ENCODE measurements around the gene ZNF563. TPM values are rescaled to one million over a fixed set of nuclear protein-coding genes. Genes with fewer than 3 reads are reported as not detected.

The ZNF563 gene
- total RNA-seq, 1 donor from 2014 or later: 2.6 TPM

GRCh38 chr19:12350185-12350889 is 16.9 kb upstream of the ZNF563 start:
- peaks cover 37% of the 10 kb centered on the region for H3K9me3 Mint-ChIP-seq

GRCh38 chr19:12346896-12347295 is 13.5 kb upstream of the ZNF563 start:
- H3K4me1 Mint-ChIP-seq (ENCODE audit: unreplicated experiment): no peaks in the 10 kb centered on the region
- DNase-seq (ENCODE audit: extremely low spot score, unreplicated experiment): no peak
- no peak overlapping the region for H3K27ac Mint-ChIP-seq
- H3K27me3 Mint-ChIP-seq: no peaks in the 10 kb centered on the region
- H3K4me3 Mint-ChIP-seq: no peak overlapping the region
- peaks cover 43% of the 10 kb centered on the region for H3K36me3 Mint-ChIP-seq
- TF ChIP-seq CTCF (conservative IDR thresholded peaks at IDR 0.05): no peak
- H3K9me3 Mint-ChIP-seq: peaks cover 22% of the 10 kb centered on the region

More at GRCh38 chr19:12350185-12350889, 16.9 kb upstream of the ZNF563 start:
- no peak for DNase-seq (ENCODE audit: extremely low spot score, unreplicated experiment)
- Mint-ChIP-seq H3K4me1 (ENCODE audit: unreplicated experiment) (no peaks in the 10 kb centered on the region), H3K27ac (no peak overlapping the region), H3K36me3 (peaks cover 63% of the 10 kb centered on the region), H3K27me3 (no peaks in the 10 kb centered on the region), H3K4me3 (no peak overlapping the region)
- TF ChIP-seq CTCF (conservative IDR thresholded peaks at IDR 0.05): no peak

DNA sequence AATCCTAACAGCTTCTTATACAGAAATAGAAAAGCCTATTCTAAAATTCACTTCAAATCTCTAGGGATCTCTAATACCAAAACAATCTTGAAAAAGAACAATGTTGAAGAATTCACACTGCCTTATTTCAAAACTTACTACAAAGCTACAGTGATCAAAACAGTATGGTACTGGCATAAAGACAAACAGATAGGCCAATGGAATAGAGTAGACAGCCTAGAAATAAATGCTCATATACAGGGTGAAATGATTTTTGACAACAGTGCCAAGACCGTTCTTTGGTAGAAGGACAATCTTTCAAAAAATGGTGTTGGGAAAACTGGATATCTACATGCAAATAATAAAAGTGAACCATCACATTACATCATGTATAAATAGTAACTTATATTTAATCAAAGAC is 11.8 kb upstream of the ZNF563 start:
- H3K36me3 Mint-ChIP-seq: peaks cover 30% of the 10 kb centered on the region
- no peaks in the 10 kb centered on the region for H3K4me1 Mint-ChIP-seq (ENCODE audit: unreplicated experiment)
- no peak overlapping the region for H3K27ac Mint-ChIP-seq
- peaks cover 13% of the 10 kb centered on the region for H3K9me3 Mint-ChIP-seq
- H3K4me3 Mint-ChIP-seq: no peak overlapping the region
- no peaks in the 10 kb centered on the region for H3K27me3 Mint-ChIP-seq
- no peak for DNase-seq (ENCODE audit: extremely low spot score, unreplicated experiment)
- no peak for TF ChIP-seq CTCF (conservative IDR thresholded peaks at IDR 0.05)

- no peak for TF ChIP-seq CTCF (conservative IDR thresholded peaks at IDR 0.05)
- Mint-ChIP-seq H3K27me3 (no peaks in the 10 kb centered on the region), H3K4me1 (ENCODE audit: unreplicated experiment) (peaks cover 21% of the 10 kb centered on the region), H3K4me3 (peak overlapping the region; percentile 97), H3K36me3 (no peaks in the 10 kb centered on the region), H3K27ac (no peak overlapping the region), H3K9me3 (no peaks in the 10 kb centered on the region)
- no peak for DNase-seq (ENCODE audit: extremely low spot score, unreplicated experiment)
Measured at GRCh38 chr19:12331211-12331941, 2.1 kb downstream of the ZNF563 start.

DNA sequence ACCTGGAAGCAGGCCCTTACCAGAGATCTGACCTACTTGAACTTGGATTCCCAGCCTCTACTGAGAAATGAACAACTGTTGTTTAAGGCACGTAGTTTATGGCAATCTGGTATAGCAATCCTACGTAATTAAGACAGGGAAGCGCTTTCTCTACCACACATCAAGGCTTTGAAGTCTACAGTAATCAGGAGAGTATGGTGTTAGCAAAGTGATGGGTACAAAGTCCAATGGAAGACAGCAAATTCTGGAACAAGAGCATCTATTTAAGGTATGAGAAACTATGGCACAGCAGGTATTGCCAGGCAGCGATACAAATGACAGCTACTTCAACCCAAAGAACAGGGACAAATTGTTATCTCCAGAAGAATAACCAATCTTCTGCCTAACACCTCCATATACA is 3.1 kb downstream of the ZNF563 start:
- Mint-ChIP-seq H3K27me3 (no peaks in the 10 kb centered on the region), H3K4me3 (no peak overlapping the region), H3K36me3 (no peaks in the 10 kb centered on the region), H3K9me3 (no peaks in the 10 kb centered on the region), H3K27ac (no peak overlapping the region), H3K4me1 (ENCODE audit: unreplicated experiment) (peaks cover 21% of the 10 kb centered on the region)
- no peak for TF ChIP-seq CTCF (conservative IDR thresholded peaks at IDR 0.05)
- no peak for DNase-seq (ENCODE audit: extremely low spot score, unreplicated experiment)

Measured in type B pancreatic cell (in vitro differentiated cells).